Suprapubic skin (tissue), 4 donors: ENCODE results near the gene ZNF646.

Experiments used
- CTCF ChIP-seq, 2 donors: fragments of 200-600 bp in 1 of 2; fragments of 450-650 bp in 1 of 2; sonication (generic) in 1 of 2; IDR thresholded peaks; one replicate each; pipeline ENCODE4 v1.5.1; 2016 to 2019; ENCODE audit warnings: antibody characterized with exemption in 2 of 2, mild to moderate bottlenecking in 1 of 2, moderate library complexity in 1 of 2
- EP300 ChIP-seq: sonication (generic); formaldehyde crosslinking; IDR thresholded peaks from one replicate; pipeline ENCODE4 v1.6.1; 2017; ENCODE audit warnings: antibody characterized with exemption
- POLR2A ChIP-seq, 2 donors: fragments of 450-650 bp; IDR thresholded peaks; one replicate each; pipeline ENCODE4 v1.6.1; 2017; ENCODE audit warnings: antibody characterized with exemption in 2 of 2, mild to moderate bottlenecking in 2 of 2, moderate library complexity in 2 of 2
- POLR2AphosphoS5 ChIP-seq, 3 donors: sonication (generic); formaldehyde crosslinking; IDR thresholded peaks; one replicate each; pipeline ENCODE4 v1.6.1; 2017; ENCODE audit warnings: antibody characterized with exemption in 3 of 3

DNA sequence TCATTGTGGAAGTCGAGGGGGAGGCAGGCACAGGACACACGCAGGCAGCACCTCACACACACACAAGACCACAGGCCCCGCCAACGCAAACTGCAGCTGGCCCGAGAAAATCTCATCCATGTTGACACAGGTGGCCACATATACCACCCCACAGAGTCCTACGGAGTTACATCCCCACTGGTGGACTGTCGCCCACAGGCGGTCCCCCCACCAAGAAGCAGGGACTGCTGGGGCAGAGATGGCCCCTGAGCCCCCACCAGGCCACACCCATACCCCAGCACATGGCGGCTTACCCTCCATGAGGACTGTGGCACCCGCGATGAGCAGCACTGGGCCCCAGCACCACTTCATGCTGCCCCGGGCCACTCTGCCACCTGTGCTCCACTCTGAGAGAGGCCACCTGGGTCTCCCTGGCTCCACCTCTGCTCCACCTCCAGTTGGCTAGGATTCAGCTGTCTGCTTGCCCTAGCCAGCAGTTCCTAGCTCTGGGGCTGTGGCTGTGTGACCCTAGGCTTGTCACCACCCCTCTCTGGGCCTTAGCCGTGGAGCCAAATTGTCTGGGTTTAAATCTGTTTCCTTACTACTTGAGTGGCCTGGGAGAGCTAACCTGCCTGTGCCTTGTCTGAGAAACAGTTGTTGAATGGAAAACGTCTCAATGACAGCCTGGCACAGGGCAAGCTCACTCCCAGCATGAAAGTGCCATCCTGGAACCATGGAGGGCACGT lies 14.4 kb downstream of the ZNF646 start, which contains the start of gene PRSS53:
- no peak for TF ChIP-seq CTCF (IDR thresholded peaks at IDR 0.05)
- TF ChIP-seq EP300: no peak
- no peak for TF ChIP-seq POLR2A (IDR thresholded peaks at IDR 0.05)
- no peak for TF ChIP-seq POLR2AphosphoS5 (IDR thresholded peaks at IDR 0.05)
